Mucosa of stomach (tissue), 1 donor: ENCODE results near the gene P2RX6.

Experiments used
- H3K27me3 ChIP-seq: one replicate; pipeline ENCODE4 v1.7.0; 2013; ENCODE audit warnings: mild to moderate bottlenecking, low read length; ENCODE audit not compliant: control insufficient read depth, insufficient read depth
- H3K36me3 ChIP-seq: one replicate; pipeline ENCODE4 v1.7.0; 2013; ENCODE audit warnings: low read length; ENCODE audit not compliant: control insufficient read depth, insufficient read depth
- H3K4me1 ChIP-seq: one replicate; pipeline ENCODE4 v1.7.0; 2013; ENCODE audit warnings: mild to moderate bottlenecking, low read length; ENCODE audit not compliant: control insufficient read depth, insufficient read depth
- H3K4me3 ChIP-seq: one replicate; pipeline ENCODE4 v1.7.0; 2013; ENCODE audit warnings: low read length
- H3K9ac ChIP-seq: one replicate; pipeline ENCODE4 v1.7.0; 2013; ENCODE audit warnings: mild to moderate bottlenecking, low read length, moderate library complexity
- H3K9me3 ChIP-seq: one replicate; pipeline ENCODE4 v1.7.0; 2013; ENCODE audit warnings: mild to moderate bottlenecking, low read length, moderate library complexity; ENCODE audit not compliant: control insufficient read depth
- donor health status: Pancreatic carcinoma.

The P2RX6 gene

DNA sequence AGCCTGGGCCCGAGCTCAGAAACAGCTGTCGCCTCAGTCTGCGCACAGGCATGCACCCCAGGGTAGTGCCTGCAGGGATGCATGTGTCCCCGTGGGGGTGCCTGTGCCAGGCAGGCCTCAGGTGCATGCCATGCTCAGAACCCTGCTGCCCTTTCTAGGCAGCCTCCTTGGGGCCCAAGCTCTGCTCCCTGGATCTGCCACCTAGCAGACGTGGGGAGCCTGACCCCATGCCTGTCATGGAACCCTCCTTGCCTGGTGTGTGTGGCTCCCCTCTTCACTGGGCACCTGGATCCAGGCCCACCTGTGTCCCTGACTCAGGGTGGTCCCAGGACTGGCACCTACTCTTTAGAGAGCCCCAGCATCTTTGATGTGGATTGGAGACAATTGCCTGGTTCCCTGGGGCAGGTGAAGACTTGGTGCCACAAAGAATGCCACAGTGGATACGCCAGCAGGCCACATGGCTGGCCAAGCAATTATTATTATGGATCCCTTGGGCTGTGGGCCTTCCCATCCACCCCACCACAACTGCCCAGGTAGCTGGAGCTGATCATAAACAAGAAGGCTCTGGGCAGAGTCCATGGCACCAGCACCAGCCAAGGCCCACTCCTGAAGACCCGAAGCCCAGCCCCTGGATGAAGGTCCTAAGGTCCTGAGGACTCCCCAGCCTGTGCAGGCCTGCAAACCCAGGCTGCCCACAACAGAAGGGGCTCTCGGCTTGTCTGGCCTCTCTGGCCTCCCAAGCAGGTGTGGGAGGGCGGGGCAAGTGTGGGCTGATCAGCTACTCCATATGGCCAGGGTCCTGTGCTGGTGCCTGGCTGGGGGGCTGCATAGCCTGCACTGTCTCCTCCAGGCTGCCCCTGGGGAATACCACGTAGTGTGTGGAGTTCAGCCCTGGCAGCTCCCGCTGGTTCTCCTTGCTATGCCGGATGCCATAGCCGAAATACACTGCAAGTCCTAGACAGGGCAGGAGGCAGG is 13.6 kb downstream of the P2RX6 start:
- Histone ChIP-seq H3K4me1 (peaks cover 15% of the 10 kb centered on the region), H3K27me3 (peaks cover 6% of the 10 kb centered on the region), H3K4me3 (no peak overlapping the region), H3K36me3 (no peaks in the 10 kb centered on the region), H3K9ac (no peak overlapping the region), H3K9me3 (no peaks in the 10 kb centered on the region)

DNA sequence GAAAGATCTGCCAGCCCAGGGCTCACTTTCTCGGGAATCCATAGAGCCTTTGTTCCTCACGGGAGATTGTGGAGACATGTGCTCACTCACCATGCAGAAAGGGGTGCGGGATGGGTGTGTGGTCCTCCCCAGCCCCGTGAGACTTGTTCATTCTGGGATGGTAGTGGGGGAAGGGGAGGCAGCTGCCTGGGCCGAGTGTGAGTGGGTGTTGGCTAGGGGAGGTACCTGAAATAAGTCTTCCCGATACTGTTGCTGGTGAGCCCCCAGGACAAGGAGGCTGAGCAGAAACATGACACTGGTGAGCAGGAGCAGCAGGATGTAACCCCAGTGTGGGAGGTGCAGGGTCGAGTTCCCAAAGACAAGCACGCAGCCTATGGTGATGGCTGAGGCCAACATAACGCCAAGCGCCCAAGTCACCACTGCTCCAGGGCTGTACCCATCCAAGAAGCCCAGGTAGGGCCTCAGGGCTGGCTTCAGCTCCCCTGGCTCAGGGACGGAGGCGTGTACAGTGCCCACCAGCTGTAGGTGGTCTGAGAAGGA is 14.6 kb downstream of the P2RX6 start:
- Histone ChIP-seq H3K9ac (no peak overlapping the region), H3K36me3 (no peaks in the 10 kb centered on the region), H3K27me3 (peaks cover 6% of the 10 kb centered on the region), H3K4me3 (no peak overlapping the region), H3K9me3 (no peaks in the 10 kb centered on the region), H3K4me1 (peaks cover 18% of the 10 kb centered on the region)

DNA sequence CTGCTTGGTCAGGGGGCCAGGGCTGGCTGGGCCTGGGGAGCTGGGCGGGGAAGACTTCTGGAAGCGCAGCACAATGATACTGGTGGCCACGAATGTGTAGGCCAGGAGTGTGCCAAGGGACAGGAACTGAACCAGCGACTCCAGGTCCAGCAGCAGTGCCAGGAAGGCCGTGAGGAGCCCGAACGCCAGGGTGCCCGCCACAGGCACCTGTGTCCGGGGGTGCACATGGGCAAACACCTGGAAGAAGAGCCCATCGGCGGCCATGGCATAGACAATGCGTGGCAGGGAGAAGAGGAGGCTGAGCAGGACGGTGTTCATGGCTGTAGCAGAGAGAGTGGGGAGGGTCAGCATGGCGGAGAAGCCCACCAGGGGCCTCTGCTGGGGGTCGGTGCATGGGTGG is 15.1 kb downstream of the P2RX6 start:
- H3K36me3 ChIP-seq, result no peaks in the 10 kb centered on the region
- H3K9me3 ChIP-seq, result no peaks in the 10 kb centered on the region
- H3K27me3 ChIP-seq, result peaks cover 6% of the 10 kb centered on the region
- no peak overlapping the region for H3K4me3 ChIP-seq
- H3K4me1 ChIP-seq, result peaks cover 18% of the 10 kb centered on the region
- H3K9ac ChIP-seq, result no peak overlapping the region

DNA sequence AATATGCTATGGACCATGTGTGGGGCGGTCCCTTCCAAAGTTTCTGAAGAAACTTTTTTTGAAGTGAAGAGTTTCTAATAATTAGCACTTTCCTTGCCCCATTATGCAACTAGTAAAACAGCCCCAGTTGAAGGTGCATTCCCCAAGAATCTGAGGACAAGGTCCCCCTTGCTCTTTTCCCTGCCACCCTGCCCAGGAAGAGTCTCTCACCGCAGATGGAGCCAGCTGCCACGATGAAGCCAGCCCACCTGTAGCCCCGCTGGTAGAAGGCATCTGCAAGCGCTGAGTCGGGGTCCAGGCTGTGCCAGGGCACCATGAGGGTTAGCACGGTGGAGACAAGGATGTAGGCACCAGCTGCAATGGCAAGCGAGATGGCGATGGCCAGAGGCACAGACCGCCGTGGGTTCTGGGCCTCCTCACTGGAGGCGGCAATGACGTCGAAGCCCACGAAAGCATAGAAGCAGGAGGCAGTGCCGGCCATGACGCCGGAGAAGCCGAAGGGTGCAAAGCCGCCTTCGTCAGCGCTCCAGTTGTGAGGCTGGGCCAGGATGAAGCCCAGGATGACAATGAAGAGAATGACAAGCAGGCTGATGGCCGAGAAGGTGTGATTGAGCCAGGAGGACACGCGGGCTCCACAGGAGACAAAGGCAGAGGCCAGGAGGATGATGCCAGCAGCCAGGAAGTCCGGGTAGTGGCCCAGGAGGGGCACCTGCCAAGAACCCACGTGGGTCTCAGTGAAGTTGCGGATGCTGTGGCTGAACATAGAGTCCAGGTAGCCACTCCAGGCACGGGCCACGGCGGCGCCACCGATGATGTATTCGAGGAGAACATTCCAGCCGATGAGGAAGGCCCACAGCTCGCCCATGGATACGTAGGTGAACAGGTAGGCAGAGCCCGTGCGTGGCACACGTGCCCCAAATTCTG is 15.9 kb downstream of the P2RX6 start:
- no peaks in the 10 kb centered on the region for H3K9me3 ChIP-seq
- H3K4me1 ChIP-seq, result peaks cover 18% of the 10 kb centered on the region
- no peaks in the 10 kb centered on the region for H3K36me3 ChIP-seq
- H3K4me3 ChIP-seq, result no peak overlapping the region
- H3K27me3 ChIP-seq, result peaks cover 6% of the 10 kb centered on the region
- no peak overlapping the region for H3K9ac ChIP-seq

DNA sequence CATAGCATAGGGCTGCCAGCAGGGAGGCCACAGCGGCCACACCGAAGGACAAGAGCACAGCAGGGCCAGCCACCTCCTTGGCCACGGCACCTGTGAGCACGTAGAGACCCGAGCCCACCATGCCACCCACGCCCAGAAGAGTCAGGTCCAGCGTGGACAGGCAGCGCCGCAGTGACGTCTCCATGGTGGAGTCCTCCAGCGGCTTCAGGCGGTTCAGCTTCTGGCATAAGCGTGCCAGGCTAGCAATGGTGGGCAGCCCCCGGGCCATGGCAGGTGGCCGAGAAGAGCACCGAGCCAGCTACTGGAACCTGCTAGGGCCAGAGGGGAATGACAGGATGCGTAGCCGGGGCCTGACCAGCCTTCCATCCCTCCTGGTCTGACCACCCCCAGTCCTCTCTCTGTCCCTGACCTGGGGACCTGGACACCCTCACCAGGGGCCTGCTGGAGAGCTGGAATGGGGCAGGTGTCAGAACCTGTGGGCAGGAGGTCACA is 16.6 kb downstream of the P2RX6 start:
- Histone ChIP-seq H3K36me3 (no peaks in the 10 kb centered on the region), H3K4me1 (peaks cover 18% of the 10 kb centered on the region), H3K9ac (peak overlapping the region; percentile 59), H3K4me3 (no peak overlapping the region), H3K27me3 (peaks cover 6% of the 10 kb centered on the region), H3K9me3 (no peaks in the 10 kb centered on the region)

DNA sequence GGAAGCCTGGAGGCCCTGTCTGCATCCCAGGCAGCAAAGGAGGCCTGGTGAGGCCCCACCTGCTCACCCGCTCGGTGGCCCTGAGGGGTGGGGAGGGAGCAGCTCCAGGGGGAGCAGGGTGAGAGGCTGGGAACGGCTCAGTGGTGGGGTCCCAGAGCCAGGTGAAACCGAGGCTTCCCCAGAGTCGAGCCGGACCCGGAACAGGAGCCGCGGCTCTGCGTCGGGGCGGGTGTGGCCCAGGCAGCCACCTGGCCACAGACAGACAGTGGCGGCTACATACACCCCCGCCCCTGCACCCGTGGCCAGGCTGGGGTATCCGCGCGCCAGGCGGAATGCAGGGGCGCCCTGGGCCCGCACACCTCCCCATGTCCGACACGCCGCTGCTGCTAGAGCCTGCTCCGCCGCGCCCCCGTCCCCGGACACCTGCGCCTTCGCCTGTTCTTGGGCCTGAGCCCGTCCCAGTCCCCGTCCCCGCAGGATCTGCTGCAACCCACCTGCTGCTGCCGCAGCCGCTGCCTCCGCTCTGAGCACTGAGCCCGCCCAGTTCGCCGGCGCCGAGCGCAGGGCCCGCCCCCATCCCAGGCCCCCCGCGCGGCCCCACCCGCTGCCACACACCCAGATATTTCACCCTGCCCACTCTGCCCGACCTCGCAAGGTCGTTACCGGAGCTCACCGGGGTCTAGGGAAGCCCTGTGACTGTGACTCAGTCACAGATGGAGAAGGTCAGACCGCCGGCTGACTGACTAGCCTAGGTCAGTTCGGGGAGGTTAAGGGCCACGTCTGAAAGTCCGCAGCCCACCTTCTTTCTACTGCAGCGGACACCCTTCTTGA is 17.3 kb downstream of the P2RX6 start, which contains the start of gene SLC7A4:
SLC7A4 (minus strand) TSS at position 525 of the 831 bp plus-strand sequence. CDS start 749 bp downstream, outside the sequence.
- peak within 1 kb of the TSS; percentile 59 for H3K9ac ChIP-seq
- peaks cover 15% of the 10 kb centered on the region for H3K4me1 ChIP-seq
- peaks cover 6% of the 10 kb centered on the region for H3K27me3 ChIP-seq
- H3K9me3 ChIP-seq, result no peaks in the 10 kb centered on the region
- no peak within 1 kb of the TSS for H3K4me3 ChIP-seq
- H3K36me3 ChIP-seq, result no peaks in the 10 kb centered on the region

DNA sequence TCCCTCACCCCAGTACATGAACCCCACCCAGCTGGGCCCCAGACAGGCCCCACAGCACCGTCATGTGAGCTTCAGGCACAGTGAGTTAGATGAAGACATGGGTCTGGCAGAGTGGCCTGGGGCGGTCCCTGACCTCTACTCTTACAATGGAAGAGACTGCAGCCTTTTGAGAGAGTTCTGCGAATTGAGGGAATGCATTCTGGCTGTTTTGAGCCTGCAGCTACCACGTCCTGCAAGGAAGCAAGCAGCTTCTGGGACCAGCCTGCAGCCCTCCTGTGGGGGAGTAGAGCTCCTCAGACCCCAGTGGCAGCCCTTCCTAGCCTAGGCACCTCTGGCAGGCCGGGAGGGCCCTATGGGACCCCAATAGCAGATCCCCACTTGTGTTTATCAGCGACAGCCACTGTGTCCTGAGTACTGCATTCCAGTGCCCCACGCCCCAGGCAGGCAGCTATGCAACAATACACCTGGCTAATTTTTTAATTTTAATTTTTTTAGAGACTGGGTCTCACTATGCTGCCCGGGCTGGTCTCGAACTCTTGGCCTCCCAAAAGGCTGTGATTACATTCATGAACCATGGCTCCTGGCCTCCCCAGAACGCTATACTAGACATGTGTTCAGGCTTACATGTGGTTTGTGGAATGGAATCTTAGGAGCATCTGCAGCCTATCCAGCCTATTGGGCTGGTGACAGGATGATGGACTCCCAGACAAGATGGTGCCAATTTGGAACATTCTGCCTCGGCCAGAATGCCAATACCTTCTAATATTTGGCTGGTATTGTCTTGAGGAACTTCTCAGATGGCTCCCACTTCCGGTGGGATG is 18.1 kb downstream of the P2RX6 start:
- Histone ChIP-seq H3K9me3 (no peaks in the 10 kb centered on the region), H3K9ac (no peak overlapping the region), H3K36me3 (no peaks in the 10 kb centered on the region), H3K4me3 (no peak overlapping the region), H3K27me3 (peaks cover 6% of the 10 kb centered on the region), H3K4me1 (peaks cover 13% of the 10 kb centered on the region)

DNA sequence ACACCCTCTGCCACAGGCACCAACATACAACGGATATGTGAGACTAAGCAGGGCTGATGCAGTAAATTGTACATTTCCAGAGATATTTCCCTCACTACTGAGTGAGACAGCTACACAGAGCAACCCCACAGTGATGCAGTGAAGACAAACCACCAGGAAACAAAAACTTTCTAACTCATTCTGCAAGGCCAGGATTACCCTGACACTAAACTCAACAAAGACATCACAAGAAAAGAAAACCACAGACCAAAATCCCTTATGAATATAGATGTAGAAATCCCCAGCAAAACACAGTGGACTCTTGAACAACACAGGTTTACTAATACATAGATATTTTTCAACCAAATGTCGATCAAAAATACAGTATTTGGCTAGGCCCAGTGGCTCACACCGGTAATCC is 18.9 kb downstream of the P2RX6 start:
- H3K9ac ChIP-seq, result no peak overlapping the region
- H3K9me3 ChIP-seq, result no peaks in the 10 kb centered on the region
- peaks cover 6% of the 10 kb centered on the region for H3K27me3 ChIP-seq
- no peak overlapping the region for H3K4me3 ChIP-seq
- H3K4me1 ChIP-seq, result peaks cover 13% of the 10 kb centered on the region
- no peaks in the 10 kb centered on the region for H3K36me3 ChIP-seq

DNA sequence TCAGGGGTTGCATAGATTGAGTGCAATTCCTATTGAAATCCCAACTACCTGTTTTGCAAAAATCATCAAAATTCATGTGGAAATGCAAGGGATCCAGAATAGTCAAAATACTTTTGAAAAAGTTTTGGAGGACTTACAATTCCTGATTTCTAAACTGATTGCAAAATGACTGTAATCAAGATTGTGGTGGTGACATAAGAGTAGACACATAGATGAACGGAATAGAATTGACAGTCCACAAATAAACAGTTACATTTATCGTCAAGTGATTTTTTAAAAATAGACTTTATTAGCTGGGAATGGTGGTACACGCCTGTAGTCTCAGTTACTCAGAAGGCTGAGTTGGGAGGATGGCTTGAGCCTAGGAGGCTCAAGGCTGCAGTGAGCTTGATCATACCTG is 20.0 kb downstream of the P2RX6 start:
- H3K36me3 ChIP-seq, result no peaks in the 10 kb centered on the region
- H3K4me1 ChIP-seq, result peaks cover 13% of the 10 kb centered on the region
- no peaks in the 10 kb centered on the region for H3K9me3 ChIP-seq
- H3K27me3 ChIP-seq, result peaks cover 6% of the 10 kb centered on the region
- H3K4me3 ChIP-seq, result no peak overlapping the region
- H3K9ac ChIP-seq, result no peak overlapping the region

DNA sequence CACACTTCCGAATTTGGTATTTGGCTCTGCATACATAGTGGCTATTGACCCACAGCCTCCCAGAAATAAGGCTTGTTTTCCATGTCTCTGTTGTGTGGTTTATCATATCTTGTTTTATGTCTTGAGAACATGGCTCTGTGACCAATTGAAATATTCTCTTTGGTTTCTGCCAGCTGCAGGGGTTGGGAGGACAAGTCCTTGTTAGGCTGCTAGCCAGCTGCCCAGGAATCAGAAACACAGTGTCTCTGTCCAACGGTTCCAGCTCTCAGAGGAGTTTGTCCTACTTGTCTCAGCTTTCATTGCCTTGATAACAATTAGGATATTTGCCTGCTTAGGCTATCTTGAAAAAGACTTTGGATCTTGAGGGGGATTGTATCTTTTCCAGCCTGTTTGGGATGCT is 23.4 kb downstream of the P2RX6 start:
- Histone ChIP-seq H3K4me3 (no peak overlapping the region), H3K9ac (no peak overlapping the region), H3K27me3 (no peaks in the 10 kb centered on the region), H3K4me1 (peaks cover 7% of the 10 kb centered on the region), H3K36me3 (no peaks in the 10 kb centered on the region), H3K9me3 (no peaks in the 10 kb centered on the region)
